ENCODE results near the gene PRKN.

Gene PRKN

GRCh38 chr6:162528538-162528937 lies 199.0 kb downstream of the PRKN start:
- no peak for DNase-seq

DNA sequence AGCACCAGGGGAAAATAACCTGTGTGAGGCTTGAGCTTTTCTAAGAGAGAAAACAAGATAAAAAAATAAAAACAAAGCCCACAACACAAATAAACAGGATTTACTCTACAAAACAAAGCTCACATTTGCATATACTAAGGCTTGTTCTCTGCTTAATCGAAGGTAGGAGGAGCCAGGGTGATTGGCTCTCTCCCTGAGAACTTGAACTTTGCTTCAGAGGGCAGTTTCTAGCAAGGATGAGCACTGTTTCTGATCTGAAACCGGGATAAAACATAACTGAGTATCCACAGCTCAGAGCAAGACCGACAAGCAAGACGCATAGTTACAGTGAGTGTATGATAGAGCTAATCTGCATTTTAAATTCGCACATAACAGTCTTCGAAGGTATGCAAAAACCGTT lies 200.6 kb downstream of the PRKN start:
- no peak for DNase-seq

- DNase-seq, result no peak
These were observed 202.4 kb downstream of the PRKN start for GRCh38 chr6:162525181-162525580.

- no peak for DNase-seq
These were observed 214.8 kb downstream of the PRKN start for GRCh38 chr6:162512744-162513143.

- no peak for DNase-seq
These were observed 230.2 kb downstream of the PRKN start for GRCh38 chr6:162497389-162497788.

DNA sequence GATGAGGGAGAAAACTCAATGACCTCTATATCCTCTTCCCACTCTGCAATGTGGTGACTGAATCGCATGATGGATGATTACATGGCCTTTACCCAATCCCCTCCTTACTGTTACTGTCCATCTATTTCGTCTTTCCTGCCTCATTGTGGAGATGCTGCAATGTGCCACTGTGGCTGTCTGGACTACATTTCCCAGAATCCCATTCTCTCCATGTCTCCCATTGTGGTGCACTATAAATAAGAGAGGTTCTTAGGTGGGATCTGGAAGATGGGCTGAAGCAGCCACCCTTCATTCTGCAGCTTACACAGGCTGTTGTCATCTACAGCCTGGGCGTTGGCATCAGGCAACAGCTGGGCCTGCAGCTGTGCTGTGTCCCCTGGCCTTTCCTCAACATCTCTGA lies 233.6 kb downstream of the PRKN start:
- no peak for DNase-seq

DNA sequence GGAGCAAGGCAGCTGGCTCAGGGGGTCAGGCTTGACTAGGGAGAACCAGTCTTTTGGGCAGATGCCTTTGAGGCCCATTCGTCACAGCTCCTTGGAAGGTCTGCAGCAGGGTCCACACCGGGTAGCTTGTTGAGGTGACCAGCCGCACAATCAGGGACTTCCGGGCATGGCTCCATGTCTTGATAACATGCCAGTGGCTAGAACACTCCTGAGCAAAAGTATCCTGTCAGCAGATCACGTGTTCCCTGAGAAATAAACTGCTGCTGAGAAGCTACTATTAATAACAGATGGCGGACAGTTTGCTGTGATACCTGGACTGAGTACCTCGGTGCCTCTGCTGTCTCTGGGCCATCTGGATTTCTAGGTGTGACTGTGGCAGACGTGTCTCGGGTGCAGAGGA lies 235.9 kb downstream of the PRKN start:
- DNase-seq, result no peak

- DNase-seq, result no peak
These were observed 238.2 kb downstream of the PRKN start for GRCh38 chr6:162489101-162489976.

GRCh38 chr6:162488444-162488843 lies 239.1 kb downstream of the PRKN start:
- no peak for DNase-seq

DNA sequence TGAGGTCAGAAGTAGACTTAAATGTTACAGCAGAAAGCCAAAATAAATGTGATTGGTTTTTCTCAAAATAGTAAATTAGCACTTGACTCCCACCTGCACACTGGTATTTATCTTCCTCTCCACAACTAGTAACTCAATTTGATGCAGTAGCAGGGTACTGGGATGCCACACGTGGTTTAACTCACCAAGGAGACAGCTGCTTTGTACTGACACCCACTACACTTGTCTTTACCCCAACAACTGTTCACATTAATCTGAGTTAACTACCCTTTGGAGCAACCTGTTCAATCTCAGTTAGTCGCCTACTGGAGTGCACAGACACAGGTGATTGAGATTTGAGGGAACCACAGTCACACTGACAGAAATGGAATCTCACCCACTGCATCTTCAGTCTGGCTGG lies 242.1 kb downstream of the PRKN start:
- DNase-seq, result no peak

DNA sequence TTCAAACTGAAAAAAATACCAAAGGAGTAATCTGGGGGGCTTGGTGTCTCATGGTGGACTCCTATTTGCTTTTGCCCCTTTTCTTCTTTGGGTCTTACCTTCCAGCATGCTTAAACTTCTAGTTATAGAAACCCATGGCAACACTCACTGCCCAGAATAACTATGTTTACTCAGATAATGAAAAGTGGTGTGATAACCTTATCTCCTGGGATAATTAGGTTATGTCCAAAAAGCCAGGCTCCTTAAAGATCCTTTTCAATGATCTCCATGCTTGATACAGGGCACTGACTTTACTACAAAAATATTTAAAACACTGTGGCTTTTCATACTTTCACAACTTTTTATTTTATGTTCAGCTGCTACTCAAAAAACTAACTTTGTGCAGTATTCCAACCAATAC lies 245.6 kb downstream of the PRKN start:
- no peak for DNase-seq

GRCh38 chr6:162481320-162481719 lies 246.2 kb downstream of the PRKN start:
- DNase-seq, result no peak

DNA sequence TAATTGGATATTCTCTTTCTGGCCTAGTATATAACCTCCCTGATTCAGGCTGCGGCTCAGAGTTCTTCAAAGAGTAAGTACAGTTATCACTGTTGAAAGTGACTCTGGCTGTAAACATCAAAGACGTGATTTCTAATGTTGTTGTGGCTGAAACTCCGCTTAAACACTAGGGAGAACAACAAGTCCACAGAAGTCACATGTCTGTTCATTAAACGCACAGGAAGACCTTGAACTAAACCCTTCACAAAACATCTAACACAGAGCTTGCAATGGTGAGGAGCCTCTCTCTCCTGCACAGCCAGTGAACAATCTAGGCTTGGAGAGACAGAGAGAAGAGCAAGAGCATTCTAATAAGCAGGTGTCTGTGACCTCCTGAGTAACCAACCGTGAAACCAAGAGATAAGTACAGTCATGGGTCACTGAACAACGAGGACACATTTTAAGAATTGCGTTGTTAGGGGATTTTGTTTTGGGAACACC lies 249.3 kb downstream of the PRKN start:
- no peak for DNase-seq

- DNase-seq, result no peak
These were observed 252.8 kb downstream of the PRKN start for GRCh38 chr6:162474722-162475121.

GRCh38 chr6:162471842-162472241 lies 255.7 kb downstream of the PRKN start:
- no peak for DNase-seq

DNA sequence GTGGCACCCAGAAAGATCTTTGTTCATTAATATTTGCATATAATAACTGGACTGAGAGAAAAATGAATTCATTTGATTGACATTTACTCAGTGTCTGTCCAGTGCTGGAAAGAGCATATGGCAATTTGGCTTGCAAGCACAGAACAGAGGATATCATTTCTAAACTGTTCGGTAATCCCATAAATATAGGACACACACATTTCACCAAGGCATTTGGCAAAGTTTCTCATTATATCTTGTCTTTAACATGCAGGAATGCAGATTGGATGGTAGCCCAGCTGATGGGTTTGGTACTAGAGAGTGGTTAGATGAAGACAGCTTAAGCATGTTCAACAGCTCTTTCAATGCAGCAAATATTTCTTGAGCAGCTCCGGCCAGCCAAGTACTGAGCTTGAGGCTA lies 259.2 kb downstream of the PRKN start:
- DNase-seq, result no peak

DNA sequence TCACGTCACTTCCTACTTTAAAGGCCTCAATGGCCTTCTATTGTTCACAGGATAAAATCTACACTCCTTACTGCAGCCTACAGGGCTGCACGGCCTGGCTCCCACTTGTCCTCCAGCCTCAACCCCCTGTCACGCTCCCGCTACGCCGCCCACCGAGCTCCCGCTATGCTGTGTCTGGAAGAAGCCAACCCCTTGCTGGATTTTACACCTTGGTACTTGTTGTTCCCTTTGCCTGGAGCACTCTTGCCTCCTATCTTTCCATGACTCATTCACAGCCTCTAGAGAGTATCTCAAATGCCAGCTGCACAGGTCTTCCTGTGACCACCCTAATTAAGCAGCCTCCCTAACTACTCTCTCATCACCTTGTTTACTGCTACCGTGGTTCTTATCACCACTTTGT lies 259.9 kb downstream of the PRKN start:
- DNase-seq, result no peak

- DNase-seq, result no peak
These were observed 264.0 kb downstream of the PRKN start for GRCh38 chr6:162463576-162463975.

DNA sequence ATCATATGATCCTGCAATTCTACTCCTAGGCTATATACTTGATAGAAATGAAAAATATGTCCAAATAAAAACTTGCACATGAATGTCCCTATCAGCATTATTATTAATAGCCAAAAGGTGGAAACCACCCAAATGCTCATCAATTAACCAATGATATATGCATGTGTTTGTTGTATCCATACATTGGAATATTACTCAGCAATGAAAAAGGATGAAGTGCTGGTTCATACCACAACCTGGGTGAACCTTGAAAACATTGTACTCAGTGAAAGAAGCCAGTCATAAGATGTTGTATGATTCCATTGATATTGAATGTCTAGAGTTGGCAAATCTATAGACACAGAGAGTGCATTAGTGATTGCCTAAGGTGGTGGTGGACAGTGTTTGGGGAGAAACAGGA lies 267.6 kb downstream of the PRKN start:
- DNase-seq, result no peak

DNA sequence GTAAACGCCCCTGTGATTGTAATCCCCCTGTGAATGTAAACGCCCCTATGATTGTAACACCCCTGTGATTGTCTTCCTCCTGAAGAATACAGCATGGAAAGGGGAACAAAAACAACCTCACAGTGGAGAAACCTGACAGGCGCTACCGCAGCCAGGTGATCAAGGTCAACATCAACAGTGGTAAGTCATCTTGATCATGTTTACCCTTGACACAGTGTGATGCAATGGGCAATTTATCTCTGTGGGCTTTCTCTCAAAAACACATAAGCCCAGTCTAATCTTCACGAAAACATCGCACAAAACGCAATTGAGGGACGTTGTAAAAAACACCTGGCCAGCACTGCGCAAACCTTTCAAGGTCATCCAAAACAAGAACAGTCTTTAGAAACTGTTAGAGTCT lies 277.2 kb downstream of the PRKN start:
- DNase-seq, result no peak

DNA sequence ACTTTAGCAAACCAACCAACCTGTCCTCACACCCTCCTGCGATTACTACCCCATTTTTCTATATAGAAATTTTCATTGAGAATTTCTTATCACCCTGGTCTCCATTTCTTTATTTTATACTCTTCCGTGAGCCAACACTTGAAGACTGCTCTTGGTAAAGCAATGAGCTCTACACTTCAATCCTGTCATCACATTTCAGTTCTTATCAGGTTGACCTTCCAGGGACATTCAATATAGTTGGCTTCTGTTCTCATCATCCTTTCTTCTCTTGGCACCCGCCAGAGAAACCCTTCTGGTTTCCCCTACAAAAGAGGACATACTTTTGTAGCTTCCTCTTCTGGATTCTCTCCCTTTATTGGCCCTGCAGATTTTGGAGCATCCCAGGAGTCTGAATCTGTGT lies 279.3 kb downstream of the PRKN start:
- no peak for DNase-seq

GRCh38 chr6:162443101-162443500 lies 284.5 kb downstream of the PRKN start:
- no peak for DNase-seq

GRCh38 chr6:162442687-162443086 lies 284.9 kb downstream of the PRKN start:
- peak in 1 of 2 experiments; percentile 11 for DNase-seq

GRCh38 chr6:162441991-162442390 lies 285.6 kb downstream of the PRKN start:
- DNase-seq, result no peak

DNA sequence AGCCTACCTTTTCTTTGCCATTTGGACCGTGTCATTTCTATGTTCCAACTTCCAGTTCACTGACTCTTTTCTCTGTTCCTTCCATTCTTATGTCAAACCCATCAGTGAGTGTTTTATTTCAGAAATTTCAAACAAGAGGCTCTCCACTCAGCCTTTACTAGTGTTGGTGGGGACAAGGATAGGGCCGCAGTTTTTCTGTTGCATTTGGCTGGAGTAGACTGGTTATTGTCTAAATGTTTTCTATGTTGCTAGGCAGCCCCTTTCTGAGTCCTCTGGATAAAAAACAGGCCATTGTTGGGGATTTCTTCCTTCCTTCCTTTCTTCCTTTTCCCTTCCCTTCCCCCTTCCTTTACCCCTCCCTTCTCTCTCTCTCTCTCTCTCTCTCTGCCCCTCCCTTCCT lies 288.6 kb downstream of the PRKN start:
- no peak for DNase-seq

Measured in NCI-H2081 (cell line).